ENCODE results near the gene DDT. TPM values are rescaled to one million over a fixed set of nuclear protein-coding genes. Genes with fewer than 3 reads are reported as not detected.
"Not testable (repeated sequence)": the region's sequence is repeated elsewhere in the genome, so short reads cannot be mapped to it uniquely, and the experiment has no call there.

DDT gene
- total RNA-seq, 2 donors from 2014 or later: 144 to 145 TPM

GRCh38 chr22:23926561-23926960 is 47.7 kb downstream of the DDT start:
- DNase-seq (ENCODE audit: low spot score in 2 of 2): no peak
- ATAC-seq: no peak
- peaks cover 7 to 12% of the 10 kb centered on the region in 2 donors for H3K9me3 Mint-ChIP-seq
- H3K36me3 Mint-ChIP-seq: peaks cover 9 to 45% of the 10 kb centered on the region in 2 donors
- H3K27ac Mint-ChIP-seq: no peak overlapping the region

GRCh38 chr22:23925020-23925606 is 49.1 kb downstream of the DDT start:
- H3K36me3 Mint-ChIP-seq: peaks cover 9 to 36% of the 10 kb centered on the region in 2 donors
- peaks cover 6 to 7% of the 10 kb centered on the region in 2 donors for H3K9me3 Mint-ChIP-seq
- H3K27ac Mint-ChIP-seq: no peak overlapping the region
- ATAC-seq: no peak
- DNase-seq (ENCODE audit: low spot score in 2 of 2): no peak

- peaks cover 9 to 36% of the 10 kb centered on the region in 2 donors for H3K36me3 Mint-ChIP-seq
- no peak overlapping the region for H3K27ac Mint-ChIP-seq
- no peak for DNase-seq (ENCODE audit: low spot score in 2 of 2)
- peaks cover 6 to 7% of the 10 kb centered on the region in 2 donors for H3K9me3 Mint-ChIP-seq
- ATAC-seq: no peak
Observed at GRCh38 chr22:23922921-23923320, 51.3 kb downstream of the DDT start.

- not testable (repeated sequence) for ATAC-seq; H3K9me3 Mint-ChIP-seq; DNase-seq (ENCODE audit: low spot score in 2 of 2); H3K27ac Mint-ChIP-seq
- peaks cover 9 to 24% of the 10 kb centered on the region in 2 donors for H3K36me3 Mint-ChIP-seq
Observed at GRCh38 chr22:23921586-23922201, 52.5 kb downstream of the DDT start.

Other genes starting within 250 kb of the DDT start
- gene ZNF70, start 223.3 kb downstream of the DDT start, total RNA-seq: 1 to 10 TPM in 1 of 2 donors, under 1 TPM in 1; 0.32 to 2.0 TPM
- gene VPREB3, start 220.0 kb downstream of the DDT start, total RNA-seq: under 1 TPM; 0.52 to 0.60 TPM
- 1 to 10 TPM in 1 of 2 donors, not detected in 1; 1.8 TPM for gene C22orf15, start 211.5 kb downstream of the DDT start, total RNA-seq
- 100 to 1,000 TPM; 105 to 118 TPM for gene CHCHD10, start 206.5 kb downstream of the DDT start, total RNA-seq
- under 1 TPM; 0.23 to 0.32 TPM for gene MMP11, start 201.6 kb downstream of the DDT start, total RNA-seq
- 10 to 100 TPM; 51.9 to 72.7 TPM for gene SMARCB1, start 187.5 kb downstream of the DDT start, total RNA-seq
- gene DERL3, start 135.4 kb downstream of the DDT start, total RNA-seq: 1 to 10 TPM; 5.1 to 7.3 TPM
- gene SLC2A11, start 116.6 kb downstream of the DDT start, total RNA-seq: 1 to 10 TPM; 6.3 to 8.1 TPM
- 1,000 to 10,000 TPM in 1 of 2 donors, 100 to 1,000 TPM in 1; 919 to 1,364 TPM for gene MIF, start 80.1 kb downstream of the DDT start, total RNA-seq
- under 1 TPM in 1 of 2 donors, not detected in 1; 0.39 TPM for gene GSTT2B, start 13.2 kb downstream of the DDT start, total RNA-seq
- gene DDTL, start 7.6 kb downstream of the DDT start, total RNA-seq: 1 to 10 TPM; 1.9 to 2.8 TPM
- under 1 TPM in 1 of 2 donors, not detected in 1; 0.75 TPM for gene GSTT2, start 5.7 kb upstream of the DDT start, total RNA-seq
- gene GSTT4, start 31.0 kb upstream of the DDT start, total RNA-seq: not detected
- gene CABIN1, start 36.9 kb upstream of the DDT start, total RNA-seq: 100 to 1,000 TPM in 1 of 2 donors, 10 to 100 TPM in 1; 70.2 to 125 TPM
- gene SUSD2, start 207.0 kb upstream of the DDT start, total RNA-seq: 1 to 10 TPM in 1 of 2 donors, under 1 TPM in 1; 0.20 to 1.6 TPM

All from activated naive CD4-positive, alpha-beta T cell treated with anti-CD3 and anti-CD28 coated beads, Interleukin-2, amount 50 U/mL, for 72 hours (primary cell).